Neural cell (in vitro differentiated cells): ENCODE measurements around the gene SLC16A3.

ENCODE experiments used
- EP300 ChIP-seq: fragments of 450-650 bp; conservative IDR thresholded peaks from 2 replicates; pipeline ENCODE4 v1.6.1; 2014; ENCODE audit warnings: antibody characterized with exemption, mild to moderate bottlenecking, moderate library complexity; ENCODE audit not compliant: poor library complexity, severe bottlenecking
- POLR2AphosphoS5 ChIP-seq: IDR thresholded peaks from 2 replicates; pipeline ENCODE4 v1.6.1; 2012
- TAF1 ChIP-seq: IDR thresholded peaks from 2 replicates; pipeline ENCODE4 v1.6.1; 2012; ENCODE audit warnings: low read depth
- TF ChIP-seq, protein P1 (sequence below): IDR thresholded peaks from 2 replicates; pipeline ENCODE4 v1.6.1; 2012; ENCODE audit warnings: borderline replicate concordance
- TF ChIP-seq, protein P2 (sequence below): fragments of 450-650 bp; IDR thresholded peaks from 2 replicates; pipeline ENCODE4 v1.5.1; 2014; ENCODE audit warnings: antibody characterized with exemption, mild to moderate bottlenecking, moderate library complexity; ENCODE audit not compliant: poor library complexity, severe bottlenecking

DNA sequence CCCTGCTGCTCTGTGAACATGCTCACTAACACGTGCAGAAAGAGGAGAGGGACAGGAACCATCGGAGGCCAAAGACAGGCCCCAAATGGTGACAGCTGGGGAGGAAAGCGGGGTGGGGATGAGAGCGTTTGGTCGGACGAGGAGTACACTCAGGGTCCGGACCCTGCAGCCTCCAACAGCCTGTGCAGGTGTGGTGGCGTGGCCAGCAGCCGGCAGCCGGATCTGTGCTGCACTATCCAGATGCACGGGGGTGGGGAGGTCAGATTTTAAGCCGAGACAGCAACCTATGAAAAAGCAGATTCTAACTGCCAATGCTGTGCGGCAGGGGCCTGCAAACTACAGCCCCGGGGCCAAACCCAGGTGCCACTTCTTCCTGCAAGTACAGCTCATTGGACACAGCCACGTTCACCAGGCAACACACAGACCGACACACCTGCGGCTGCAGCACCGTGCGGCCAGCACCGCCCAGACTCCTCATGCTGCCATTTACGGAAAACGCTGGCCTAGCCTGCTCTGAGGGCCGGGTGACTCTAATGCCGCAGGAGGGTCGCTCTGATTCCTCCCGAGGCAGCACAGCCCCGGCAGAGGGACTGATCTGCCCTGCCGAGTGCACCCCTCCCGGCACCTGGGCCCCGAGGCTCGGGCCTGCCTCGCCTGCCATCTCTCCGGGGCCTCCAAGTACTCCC lies 21.2 kb downstream of the SLC16A3 start:
- TF ChIP-seq, protein P1, sequence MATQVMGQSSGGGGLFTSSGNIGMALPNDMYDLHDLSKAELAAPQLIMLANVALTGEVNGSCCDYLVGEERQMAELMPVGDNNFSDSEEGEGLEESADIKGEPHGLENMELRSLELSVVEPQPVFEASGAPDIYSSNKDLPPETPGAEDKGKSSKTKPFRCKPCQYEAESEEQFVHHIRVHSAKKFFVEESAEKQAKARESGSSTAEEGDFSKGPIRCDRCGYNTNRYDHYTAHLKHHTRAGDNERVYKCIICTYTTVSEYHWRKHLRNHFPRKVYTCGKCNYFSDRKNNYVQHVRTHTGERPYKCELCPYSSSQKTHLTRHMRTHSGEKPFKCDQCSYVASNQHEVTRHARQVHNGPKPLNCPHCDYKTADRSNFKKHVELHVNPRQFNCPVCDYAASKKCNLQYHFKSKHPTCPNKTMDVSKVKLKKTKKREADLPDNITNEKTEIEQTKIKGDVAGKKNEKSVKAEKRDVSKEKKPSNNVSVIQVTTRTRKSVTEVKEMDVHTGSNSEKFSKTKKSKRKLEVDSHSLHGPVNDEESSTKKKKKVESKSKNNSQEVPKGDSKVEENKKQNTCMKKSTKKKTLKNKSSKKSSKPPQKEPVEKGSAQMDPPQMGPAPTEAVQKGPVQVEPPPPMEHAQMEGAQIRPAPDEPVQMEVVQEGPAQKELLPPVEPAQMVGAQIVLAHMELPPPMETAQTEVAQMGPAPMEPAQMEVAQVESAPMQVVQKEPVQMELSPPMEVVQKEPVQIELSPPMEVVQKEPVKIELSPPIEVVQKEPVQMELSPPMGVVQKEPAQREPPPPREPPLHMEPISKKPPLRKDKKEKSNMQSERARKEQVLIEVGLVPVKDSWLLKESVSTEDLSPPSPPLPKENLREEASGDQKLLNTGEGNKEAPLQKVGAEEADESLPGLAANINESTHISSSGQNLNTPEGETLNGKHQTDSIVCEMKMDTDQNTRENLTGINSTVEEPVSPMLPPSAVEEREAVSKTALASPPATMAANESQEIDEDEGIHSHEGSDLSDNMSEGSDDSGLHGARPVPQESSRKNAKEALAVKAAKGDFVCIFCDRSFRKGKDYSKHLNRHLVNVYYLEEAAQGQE = no peak
- TF ChIP-seq, protein P2, sequence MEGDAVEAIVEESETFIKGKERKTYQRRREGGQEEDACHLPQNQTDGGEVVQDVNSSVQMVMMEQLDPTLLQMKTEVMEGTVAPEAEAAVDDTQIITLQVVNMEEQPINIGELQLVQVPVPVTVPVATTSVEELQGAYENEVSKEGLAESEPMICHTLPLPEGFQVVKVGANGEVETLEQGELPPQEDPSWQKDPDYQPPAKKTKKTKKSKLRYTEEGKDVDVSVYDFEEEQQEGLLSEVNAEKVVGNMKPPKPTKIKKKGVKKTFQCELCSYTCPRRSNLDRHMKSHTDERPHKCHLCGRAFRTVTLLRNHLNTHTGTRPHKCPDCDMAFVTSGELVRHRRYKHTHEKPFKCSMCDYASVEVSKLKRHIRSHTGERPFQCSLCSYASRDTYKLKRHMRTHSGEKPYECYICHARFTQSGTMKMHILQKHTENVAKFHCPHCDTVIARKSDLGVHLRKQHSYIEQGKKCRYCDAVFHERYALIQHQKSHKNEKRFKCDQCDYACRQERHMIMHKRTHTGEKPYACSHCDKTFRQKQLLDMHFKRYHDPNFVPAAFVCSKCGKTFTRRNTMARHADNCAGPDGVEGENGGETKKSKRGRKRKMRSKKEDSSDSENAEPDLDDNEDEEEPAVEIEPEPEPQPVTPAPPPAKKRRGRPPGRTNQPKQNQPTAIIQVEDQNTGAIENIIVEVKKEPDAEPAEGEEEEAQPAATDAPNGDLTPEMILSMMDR = no peak
- TF ChIP-seq POLR2AphosphoS5 (no peak), TAF1 (no peak), EP300 (no peak)
